HG02885 (cell line): ENCODE measurements around the gene GLI3.

ENCODE experiments used
- ATAC-seq: cut with Tn5 transposase; IDR thresholded peaks from one replicate; pipeline ENCODE4 v1.9.1; 2021; ENCODE audit warnings: mild to moderate bottlenecking; ENCODE audit not compliant: unreplicated experiment, poor library complexity

GLI3 gene

GRCh38 chr7:41981046-41982040 lies 255.7 kb downstream of the GLI3 start:
- ATAC-seq = no peak

- peak; percentile 66 for ATAC-seq
Observed at GRCh38 chr7:41979834-41980307, 257.1 kb downstream of the GLI3 start.

- no peak for ATAC-seq
Observed at GRCh38 chr7:41978858-41979257, 258.2 kb downstream of the GLI3 start.

- ATAC-seq = no peak
Observed at GRCh38 chr7:41977661-41978060, 259.3 kb downstream of the GLI3 start.

GRCh38 chr7:41977151-41977651 lies 259.8 kb downstream of the GLI3 start:
- ATAC-seq = no peak

GRCh38 chr7:41976411-41976810 lies 260.6 kb downstream of the GLI3 start:
- ATAC-seq = no peak

GRCh38 chr7:41975849-41976248 lies 261.2 kb downstream of the GLI3 start:
- no peak for ATAC-seq

- ATAC-seq = no peak
Observed at GRCh38 chr7:41974870-41975557, 262.0 kb downstream of the GLI3 start.

GRCh38 chr7:41973202-41973730 lies 263.7 kb downstream of the GLI3 start:
- ATAC-seq = no peak

GRCh38 chr7:41972776-41973175 lies 264.2 kb downstream of the GLI3 start:
- ATAC-seq = no peak

- no peak for ATAC-seq
Observed at GRCh38 chr7:41972270-41972669, 264.7 kb downstream of the GLI3 start.

- ATAC-seq = no peak
Observed at GRCh38 chr7:41971640-41972187, 265.3 kb downstream of the GLI3 start.

- no peak for ATAC-seq
Observed at GRCh38 chr7:41970941-41971340, 266.1 kb downstream of the GLI3 start.

GRCh38 chr7:41969561-41970105 lies 267.4 kb downstream of the GLI3 start:
- ATAC-seq = no peak

GRCh38 chr7:41967156-41967555 lies 269.9 kb downstream of the GLI3 start:
- ATAC-seq = no peak

GRCh38 chr7:41965951-41966505 lies 271.0 kb downstream of the GLI3 start:
- ATAC-seq = no peak

GRCh38 chr7:41964849-41965745 lies 271.9 kb downstream of the GLI3 start:
- no peak for ATAC-seq

GRCh38 chr7:41964183-41964753 lies 272.7 kb downstream of the GLI3 start:
- no peak for ATAC-seq

GRCh38 chr7:41956705-41957104 lies 280.3 kb downstream of the GLI3 start:
- no peak for ATAC-seq
